Hepatocyte (in vitro differentiated cells): ENCODE measurements around the gene ENAH. TPM values are rescaled to one million over a fixed set of nuclear protein-coding genes. Genes with fewer than 3 reads are reported as not detected.

Experiments
- DNase-seq: peaks from one replicate; pipeline ENCODE4 v3.0.0-alpha.2; 2016; ENCODE audit warnings: low spot score
- H2AFZ ChIP-seq: fragments of 200-600 bp; sonication (generic); 2 replicates; pipeline ENCODE4 v1.6.0; 2016; ENCODE audit warnings: antibody characterized with exemption, mild to moderate bottlenecking
- H3K27ac ChIP-seq: fragments of 200-600 bp; sonication (generic); 2 replicates; pipeline ENCODE4 v1.5.1; 2016; ENCODE audit warnings: mild to moderate bottlenecking
- H3K27me3 ChIP-seq: fragments of 200-600 bp; sonication (generic); 2 replicates; pipeline ENCODE4 v1.6.1; 2016
- H3K36me3 ChIP-seq: fragments of 200-600 bp; sonication (generic); replicated peaks from 2 replicates; pipeline ENCODE4 v1.5.1; 2016; ENCODE audit warnings: low read depth; ENCODE audit not compliant: insufficient read depth
- H3K4me1 ChIP-seq: fragments of 200-600 bp; sonication (generic); 2 replicates; pipeline ENCODE4 v1.5.1; 2016; ENCODE audit warnings: mild to moderate bottlenecking, moderate library complexity; ENCODE audit not compliant: insufficient read depth
- H3K4me2 ChIP-seq: fragments of 200-600 bp; sonication (generic); 2 replicates; pipeline ENCODE4 v1.6.0; 2016
- H3K4me3 ChIP-seq: fragments of 200-600 bp; sonication (generic); 2 replicates; pipeline ENCODE4 v1.5.1; 2016; ENCODE audit warnings: mild to moderate bottlenecking
- H3K79me2 ChIP-seq: fragments of 200-600 bp; sonication (generic); 2 replicates; pipeline ENCODE4 v1.6.0; 2017; ENCODE audit warnings: mild to moderate bottlenecking
- H3K9me2 ChIP-seq: fragments of 200-600 bp; sonication (generic); replicated peaks from 2 replicates; pipeline ENCODE4 v1.6.0; 2017; ENCODE audit warnings: mild to moderate bottlenecking; ENCODE audit not compliant: insufficient read depth
- H3K9me3 ChIP-seq: fragments of 200-600 bp; sonication (generic); 2 replicates; pipeline ENCODE4 v1.5.1; 2016; ENCODE audit warnings: low read depth, mild to moderate bottlenecking
- H4K20me1 ChIP-seq: fragments of 200-600 bp; sonication (generic); 2 replicates; pipeline ENCODE4 v1.6.0; 2016; ENCODE audit warnings: mild to moderate bottlenecking; ENCODE audit not compliant: insufficient read depth, poor library complexity, severe bottlenecking
- EZH2 ChIP-seq: fragments of 200-600 bp; sonication (generic); IDR thresholded peaks from 2 replicates; pipeline ENCODE4 v1.6.1; 2016; ENCODE audit warnings: antibody characterized with exemption, mild to moderate bottlenecking, borderline replicate concordance
- EZH2phosphoT487 ChIP-seq: fragments of 200-600 bp; sonication (generic); IDR thresholded peaks from one replicate; pipeline ENCODE4 v1.6.1; 2018; ENCODE audit warnings: antibody characterized with exemption, mild to moderate bottlenecking, low read depth, moderate library complexity; ENCODE audit not compliant: unreplicated experiment, severe bottlenecking
- WGBS: methylation state at CpG from one replicate; pipeline ENCODE4 v1.1.6; 2016; ENCODE audit warnings: low lambda C conversion rate; ENCODE audit errors: missing lambda C conversion rate; 5-methylcytosine and 5-hydroxymethylcytosine counted together
- polyA plus RNA-seq: library from polyadenylated mRNA; unstranded; fragments of >200 nt; fragmentation: Nextera tagmentation; extraction: Ambion mirVana; gene quantifications from 2 replicates; pipeline ENCODE4 v1.2.1, GENCODE V29; 2016
- total RNA-seq: library from RNA; depleted of rRNA; stranded (reverse); fragments of >200 nt; gene quantifications from 2 replicates; pipeline ENCODE4 v1.2.3, GENCODE V29; 2014
- TF ChIP-seq, protein P1 (sequence below): fragments of 200-600 bp; sonication (generic); IDR thresholded peaks from 2 replicates; pipeline ENCODE4 v1.5.1; 2016; ENCODE audit warnings: antibody characterized with exemption, mild to moderate bottlenecking; ENCODE audit not compliant: poor library complexity

ENAH gene
- total and polyA plus RNA-seq, 2 experiments from 2014 or later: 51.3 to 115 TPM

DNA sequence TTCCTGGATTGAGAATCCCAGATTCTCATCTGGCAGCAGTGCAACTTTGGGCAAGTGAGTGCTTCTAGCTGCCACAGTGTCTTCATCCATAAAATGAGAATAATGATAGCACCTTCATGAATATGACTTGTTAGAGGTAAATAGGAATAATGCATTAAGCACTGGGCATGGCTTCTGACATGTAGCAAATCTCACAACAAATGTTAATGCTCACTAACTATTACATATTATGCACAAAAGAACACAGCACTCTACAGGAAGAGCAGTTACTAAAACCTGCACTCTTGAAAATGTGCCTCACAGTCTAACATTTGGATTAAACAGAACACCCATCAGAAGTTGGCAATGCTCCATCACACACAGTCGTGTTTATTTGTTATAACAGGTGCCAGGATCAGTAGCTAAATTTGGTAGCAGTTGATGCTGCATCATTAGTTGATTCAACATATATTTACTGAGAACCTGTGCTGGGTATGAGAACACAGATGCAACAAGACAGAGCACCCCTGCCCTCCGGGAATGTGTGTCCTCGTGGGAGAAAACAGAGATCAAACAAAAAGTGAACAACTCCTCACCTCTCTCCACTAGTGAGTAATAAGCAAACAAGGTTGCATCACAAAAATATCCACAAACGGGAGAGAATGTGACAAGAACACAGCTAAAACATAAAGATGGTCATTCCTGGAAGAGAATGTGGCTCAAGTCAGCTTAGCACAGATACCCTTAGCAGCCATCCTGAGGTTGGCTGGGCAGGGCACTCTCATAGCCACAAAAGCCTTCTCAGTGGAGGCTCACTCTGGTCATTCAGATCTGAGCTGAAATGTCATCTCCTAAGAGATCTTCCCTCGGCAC lies 198.9 kb downstream of the ENAH start:
- Histone ChIP-seq H3K4me3 (no peak overlapping the region), H3K9me2 (no peaks in the 10 kb centered on the region), H3K4me2 (no peak overlapping the region), H3K36me3 (no peaks in the 10 kb centered on the region), H3K9me3 (no peaks in the 10 kb centered on the region), H3K79me2 (no peaks in the 10 kb centered on the region), H3K27ac (no peak overlapping the region), H3K4me1 (no peaks in the 10 kb centered on the region), H2AFZ (no peak overlapping the region), H3K27me3 (no peaks in the 10 kb centered on the region), H4K20me1 (no peaks in the 10 kb centered on the region)
- no peak for DNase-seq
- TF ChIP-seq EZH2: no peak
- TF ChIP-seq, protein P1, sequence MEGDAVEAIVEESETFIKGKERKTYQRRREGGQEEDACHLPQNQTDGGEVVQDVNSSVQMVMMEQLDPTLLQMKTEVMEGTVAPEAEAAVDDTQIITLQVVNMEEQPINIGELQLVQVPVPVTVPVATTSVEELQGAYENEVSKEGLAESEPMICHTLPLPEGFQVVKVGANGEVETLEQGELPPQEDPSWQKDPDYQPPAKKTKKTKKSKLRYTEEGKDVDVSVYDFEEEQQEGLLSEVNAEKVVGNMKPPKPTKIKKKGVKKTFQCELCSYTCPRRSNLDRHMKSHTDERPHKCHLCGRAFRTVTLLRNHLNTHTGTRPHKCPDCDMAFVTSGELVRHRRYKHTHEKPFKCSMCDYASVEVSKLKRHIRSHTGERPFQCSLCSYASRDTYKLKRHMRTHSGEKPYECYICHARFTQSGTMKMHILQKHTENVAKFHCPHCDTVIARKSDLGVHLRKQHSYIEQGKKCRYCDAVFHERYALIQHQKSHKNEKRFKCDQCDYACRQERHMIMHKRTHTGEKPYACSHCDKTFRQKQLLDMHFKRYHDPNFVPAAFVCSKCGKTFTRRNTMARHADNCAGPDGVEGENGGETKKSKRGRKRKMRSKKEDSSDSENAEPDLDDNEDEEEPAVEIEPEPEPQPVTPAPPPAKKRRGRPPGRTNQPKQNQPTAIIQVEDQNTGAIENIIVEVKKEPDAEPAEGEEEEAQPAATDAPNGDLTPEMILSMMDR: no peak
- no peak for TF ChIP-seq EZH2phosphoT487
- 51% methylated on average over 5 of the region's 5 CpGs for WGBS

- no peak for DNase-seq
- Histone ChIP-seq H4K20me1 (no peaks in the 10 kb centered on the region), H3K9me3 (no peaks in the 10 kb centered on the region), H3K4me2 (no peak overlapping the region), H3K79me2 (no peaks in the 10 kb centered on the region), H2AFZ (no peak overlapping the region), H3K27me3 (no peaks in the 10 kb centered on the region), H3K36me3 (no peaks in the 10 kb centered on the region), H3K4me3 (no peak overlapping the region), H3K27ac (no peak overlapping the region), H3K9me2 (no peaks in the 10 kb centered on the region), H3K4me1 (peaks cover 14% of the 10 kb centered on the region)
- WGBS: 94% methylated on average over 25 of the region's 25 CpGs
- TF ChIP-seq EZH2: no peak
- TF ChIP-seq EZH2phosphoT487: no peak
- TF ChIP-seq, protein P1: no peak
These were observed 200.9 kb downstream of the ENAH start for GRCh38 chr1:225451840-225452515.

GRCh38 chr1:225451340-225451739 lies 201.6 kb downstream of the ENAH start:
- no peak overlapping the region for H3K4me2 ChIP-seq
- no peaks in the 10 kb centered on the region for H3K9me2 ChIP-seq
- H3K9me3 ChIP-seq: no peaks in the 10 kb centered on the region
- H3K36me3 ChIP-seq: no peaks in the 10 kb centered on the region
- no peak overlapping the region for H3K27ac ChIP-seq
- 81% methylated on average over 6 of the region's 6 CpGs for WGBS
- H3K4me3 ChIP-seq: no peak overlapping the region
- no peaks in the 10 kb centered on the region for H4K20me1 ChIP-seq
- H3K79me2 ChIP-seq: no peaks in the 10 kb centered on the region
- H3K4me1 ChIP-seq: peaks cover 21% of the 10 kb centered on the region
- TF ChIP-seq EZH2phosphoT487: no peak
- TF ChIP-seq EZH2: no peak
- TF ChIP-seq, protein P1: no peak
- DNase-seq: no peak
- H2AFZ ChIP-seq: no peak overlapping the region
- no peaks in the 10 kb centered on the region for H3K27me3 ChIP-seq
